GM10266 (cell line): Measurements from ENCODE around the gene OR10T2.
"Not testable (repeated sequence)": the region's sequence is repeated elsewhere in the genome, so short reads cannot be mapped to it uniquely, and the experiment has no call there.

Experiments used
- DNase-seq: peaks from one replicate; pipeline ENCODE4 v3.0.0; 2012; ENCODE audit errors: extremely low spot score
- TF ChIP-seq, protein P1 (sequence below): IDR thresholded peaks from 2 replicates; pipeline ENCODE4 v1.5.1; 2012; ENCODE audit warnings: mild to moderate bottlenecking, low read depth; ENCODE audit not compliant: control insufficient read depth, insufficient read depth; ENCODE audit errors: missing control alignments

OR10T2 gene

DNA sequence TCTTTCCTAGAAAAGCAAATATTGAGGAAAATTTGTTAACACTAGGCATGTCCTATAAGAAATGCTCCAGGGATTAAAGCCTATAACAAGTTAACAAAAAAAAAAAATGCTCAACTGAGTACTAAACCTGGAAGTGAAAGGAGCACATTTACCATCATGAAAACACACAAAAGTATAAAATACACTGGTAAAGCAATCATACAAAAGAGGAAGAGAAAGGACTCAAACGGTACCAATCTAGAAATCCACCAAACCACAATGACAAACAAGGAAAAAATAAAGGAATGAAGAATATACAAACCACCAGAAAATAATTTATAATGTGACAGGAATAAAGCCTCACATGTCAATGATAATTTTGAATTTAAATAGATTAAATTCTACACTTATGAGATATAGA lies 24.4 kb downstream of the OR10T2 start:
- TF ChIP-seq, protein P1, sequence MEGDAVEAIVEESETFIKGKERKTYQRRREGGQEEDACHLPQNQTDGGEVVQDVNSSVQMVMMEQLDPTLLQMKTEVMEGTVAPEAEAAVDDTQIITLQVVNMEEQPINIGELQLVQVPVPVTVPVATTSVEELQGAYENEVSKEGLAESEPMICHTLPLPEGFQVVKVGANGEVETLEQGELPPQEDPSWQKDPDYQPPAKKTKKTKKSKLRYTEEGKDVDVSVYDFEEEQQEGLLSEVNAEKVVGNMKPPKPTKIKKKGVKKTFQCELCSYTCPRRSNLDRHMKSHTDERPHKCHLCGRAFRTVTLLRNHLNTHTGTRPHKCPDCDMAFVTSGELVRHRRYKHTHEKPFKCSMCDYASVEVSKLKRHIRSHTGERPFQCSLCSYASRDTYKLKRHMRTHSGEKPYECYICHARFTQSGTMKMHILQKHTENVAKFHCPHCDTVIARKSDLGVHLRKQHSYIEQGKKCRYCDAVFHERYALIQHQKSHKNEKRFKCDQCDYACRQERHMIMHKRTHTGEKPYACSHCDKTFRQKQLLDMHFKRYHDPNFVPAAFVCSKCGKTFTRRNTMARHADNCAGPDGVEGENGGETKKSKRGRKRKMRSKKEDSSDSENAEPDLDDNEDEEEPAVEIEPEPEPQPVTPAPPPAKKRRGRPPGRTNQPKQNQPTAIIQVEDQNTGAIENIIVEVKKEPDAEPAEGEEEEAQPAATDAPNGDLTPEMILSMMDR = no peak
- no peak for DNase-seq

DNA sequence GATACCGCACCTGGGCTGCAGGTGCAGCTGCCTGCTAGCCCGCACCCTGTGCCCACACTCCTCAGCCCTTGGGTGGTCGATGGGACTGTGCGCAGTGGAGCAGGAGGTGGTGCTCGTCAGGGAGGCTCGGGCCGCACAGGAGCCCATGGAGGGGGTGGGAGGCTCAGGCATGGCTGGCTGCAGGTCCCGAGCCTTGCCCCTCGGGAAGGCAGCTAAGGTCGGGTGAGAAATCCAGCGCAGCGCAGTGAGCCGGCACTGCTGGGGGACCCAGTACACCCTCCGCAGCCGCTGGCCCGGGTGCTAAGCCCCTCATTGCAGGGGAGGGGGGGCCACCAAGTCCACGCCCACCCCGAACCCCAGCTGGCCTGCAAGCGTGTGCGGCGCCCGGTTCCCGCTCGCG lies 25.2 kb downstream of the OR10T2 start:
- DNase-seq = not testable (repeated sequence)

DNA sequence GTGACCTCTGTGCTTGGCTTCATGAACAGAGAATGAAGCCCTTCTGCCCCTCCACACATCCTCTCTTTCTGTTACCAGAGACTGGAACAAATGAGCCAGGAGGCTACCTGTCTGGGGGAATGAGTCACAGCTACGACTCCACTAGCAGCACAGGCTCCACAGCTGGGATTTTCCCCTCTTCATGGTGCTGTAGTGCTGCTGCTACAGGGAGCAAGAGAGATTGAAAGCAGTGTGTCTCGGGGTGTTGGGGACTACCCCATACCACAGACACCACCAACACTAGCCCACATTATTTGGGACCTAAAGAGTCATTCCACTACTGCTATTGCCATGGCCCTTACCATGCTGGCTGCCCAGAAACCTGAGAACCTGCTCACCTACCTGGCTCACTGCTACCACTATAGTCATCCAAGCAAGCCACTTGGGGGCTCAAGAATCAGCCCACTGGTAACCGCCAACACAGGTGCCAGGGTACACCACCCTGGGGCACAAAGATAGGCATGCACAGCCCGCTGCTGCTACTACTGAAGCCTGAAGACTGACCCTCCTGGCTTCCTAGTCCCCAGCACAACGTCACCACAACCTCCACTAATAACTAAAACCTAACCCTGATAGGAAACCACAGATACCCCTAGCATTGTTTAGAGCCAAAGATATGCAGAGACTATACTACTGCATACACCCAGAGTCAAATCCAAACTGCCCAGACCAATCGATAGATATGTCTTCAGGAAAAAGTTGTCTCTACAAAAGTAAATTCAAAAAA lies 27.9 kb downstream of the OR10T2 start:
- TF ChIP-seq, protein P1 = no peak
- DNase-seq = peak; percentile 52

DNA sequence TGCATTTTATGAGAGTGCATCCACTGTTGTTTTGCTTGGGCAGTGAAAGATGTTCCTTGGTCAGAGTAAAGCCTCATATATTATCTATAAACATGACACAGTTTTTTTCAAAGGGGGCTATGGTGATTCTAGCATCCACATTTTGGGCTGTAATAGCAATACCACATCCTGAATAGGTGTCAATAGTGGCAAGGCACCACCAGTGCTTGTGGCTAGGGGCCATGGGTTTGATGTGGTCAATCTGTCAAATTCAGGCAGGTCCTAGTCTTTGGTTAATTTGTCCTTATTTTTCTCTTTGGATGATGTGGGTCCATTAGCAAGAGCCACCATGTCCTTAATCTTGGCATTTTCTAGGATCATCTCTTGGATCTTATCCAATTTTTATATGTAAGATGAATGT lies 32.5 kb downstream of the OR10T2 start:
- TF ChIP-seq, protein P1 = no peak
- DNase-seq = no peak

DNA sequence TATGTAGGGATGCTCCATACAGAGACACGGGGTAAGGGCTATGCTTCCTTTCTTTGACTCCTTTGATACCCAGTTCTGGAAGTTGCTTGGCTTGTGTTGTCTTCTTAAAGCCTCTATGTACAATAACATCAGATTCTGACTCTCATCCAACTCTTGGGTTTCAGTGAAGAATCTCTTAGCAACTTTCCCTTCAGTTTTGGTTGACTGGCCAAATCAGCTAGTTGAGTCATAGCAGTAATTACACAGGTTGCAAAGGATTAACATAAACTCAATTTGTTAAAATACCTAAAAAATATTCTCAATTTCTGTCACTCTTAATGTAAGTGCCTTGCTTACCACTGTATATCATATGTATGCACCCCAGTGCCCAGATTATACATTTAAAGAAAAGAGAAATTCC lies 36.3 kb downstream of the OR10T2 start:
- no peak for DNase-seq
- TF ChIP-seq, protein P1 = no peak

DNA sequence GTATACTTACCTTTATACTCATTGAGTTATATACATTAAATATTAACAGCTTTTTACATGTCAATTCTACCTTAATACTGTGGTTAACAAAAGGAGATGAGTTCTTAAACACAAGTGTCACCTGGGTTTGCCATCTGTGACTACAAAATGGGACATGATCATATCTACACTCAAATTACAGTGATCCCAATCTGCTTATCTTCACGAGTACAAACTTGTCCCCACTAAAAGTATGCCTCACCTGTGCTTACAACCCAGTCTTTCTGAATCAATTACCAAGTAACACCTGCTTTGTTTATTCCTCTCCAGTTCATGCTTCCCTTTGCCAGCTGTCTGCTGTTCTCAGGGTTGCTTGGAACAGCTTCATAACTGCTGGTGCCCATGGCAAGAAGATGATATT lies 36.8 kb downstream of the OR10T2 start:
- TF ChIP-seq, protein P1 = no peak
- DNase-seq = no peak

DNA sequence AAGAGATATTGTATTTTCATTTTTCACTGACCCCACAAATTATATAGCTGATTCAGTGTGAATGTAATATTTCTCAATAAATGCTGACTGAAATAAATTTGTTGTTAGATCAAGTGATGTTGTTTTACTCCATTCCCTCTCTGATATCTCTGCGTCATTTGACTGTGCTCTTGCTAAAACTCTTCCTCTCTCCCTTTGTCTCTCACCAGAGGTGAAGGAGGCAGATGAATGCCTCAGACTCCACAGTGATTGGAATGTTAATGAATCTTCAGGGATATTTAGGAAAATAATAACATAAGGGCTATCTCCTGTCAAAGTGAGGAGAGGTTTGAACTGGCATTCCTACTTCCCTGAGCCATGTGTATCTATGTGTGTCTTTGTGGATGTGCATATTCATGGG lies 41.8 kb downstream of the OR10T2 start:
- TF ChIP-seq, protein P1 = no peak
- no peak for DNase-seq

DNA sequence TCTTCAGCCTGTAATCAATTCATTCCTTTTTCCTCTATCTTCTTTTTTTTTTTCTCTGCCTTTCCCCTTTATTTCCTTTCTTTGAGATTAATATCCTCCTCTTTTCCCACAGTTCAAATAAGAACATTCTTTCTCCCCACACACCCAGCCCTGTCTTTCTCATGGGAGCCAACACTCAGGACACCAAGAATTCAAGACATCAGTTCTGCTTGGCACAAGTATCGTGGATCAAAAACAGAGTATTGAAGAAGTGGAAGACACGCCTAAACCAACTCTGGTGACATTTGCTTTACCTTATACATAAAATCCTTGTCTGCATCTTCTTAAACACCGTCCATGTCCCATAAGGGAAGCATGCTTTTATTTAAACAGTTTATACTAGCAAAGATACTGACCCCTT lies 42.6 kb downstream of the OR10T2 start:
- DNase-seq = no peak
- TF ChIP-seq, protein P1 = no peak
